SK-N-SH treated with all-trans-retinoic acid at 6 μM for 48 hours (cell line): ENCODE data around the gene PDIA5.
A peak's percentile ranks its signal among the peaks of the same experiment; 100 is the strongest.

Experiments
- ATAC-seq: fragments of 200-7000 bp; cut with Tn5 transposase; 3 replicates; pipeline ENCODE4 v1.9.1; 2020; ENCODE audit warnings: mild to moderate bottlenecking, moderate library complexity
- ARNTL ChIP-seq: fragments of 450-650 bp; formaldehyde crosslinking; IDR thresholded peaks from 2 replicates; pipeline ENCODE4 v1.5.0; 2020; ENCODE audit warnings: low read depth, mild to moderate bottlenecking, moderate library complexity, borderline replicate concordance
- BACH2 ChIP-seq: fragments of 250-450 bp; sonication (Bioruptor Pico); IDR thresholded peaks from 2 replicates; pipeline ENCODE4 v1.9.0; 2021; ENCODE audit warnings: mild to moderate bottlenecking, borderline replicate concordance
- CSDC2 ChIP-seq: fragments of 250-450 bp; sonication (Bioruptor Pico); IDR thresholded peaks from 2 replicates; pipeline ENCODE4 v1.5.0; 2020; ENCODE audit warnings: mild to moderate bottlenecking, moderate library complexity
- ESRRG ChIP-seq: fragments of 250-450 bp; sonication (Bioruptor Pico); IDR thresholded peaks from 2 replicates; pipeline ENCODE4 v1.6.1; 2021; ENCODE audit warnings: mild to moderate bottlenecking
- GLIS3 ChIP-seq: fragments of 250-450 bp; sonication (Bioruptor Pico); IDR thresholded peaks from 2 replicates; pipeline ENCODE4 v1.5.0; 2020; ENCODE audit warnings: mild to moderate bottlenecking, moderate library complexity
- ISL1 ChIP-seq: fragments of 250-450 bp; sonication (Bioruptor Pico); IDR thresholded peaks from 2 replicates; pipeline ENCODE4 v2.1.2; 2022; ENCODE audit warnings: mild to moderate bottlenecking, moderate library complexity
- OSR1 ChIP-seq: fragments of 250-450 bp; sonication (Bioruptor Pico); IDR thresholded peaks from 2 replicates; pipeline ENCODE4 v1.8.0; 2022; ENCODE audit warnings: moderate library complexity, mild to moderate bottlenecking, inconsistent platforms
- PPARA ChIP-seq: fragments of 250-450 bp; sonication (Bioruptor Pico); IDR thresholded peaks from 2 replicates; pipeline ENCODE4 v1.5.0; 2020; ENCODE audit warnings: mild to moderate bottlenecking, borderline replicate concordance
- RARB ChIP-seq: fragments of 250-450 bp; sonication (Bioruptor Pico); IDR thresholded peaks from 2 replicates; pipeline ENCODE4 v1.8.0; 2021; ENCODE audit warnings: mild to moderate bottlenecking, moderate library complexity
- SNAI2 ChIP-seq: fragments of 250-450 bp; sonication (Bioruptor Pico); IDR thresholded peaks from 2 replicates; pipeline ENCODE4 v1.5.0; 2020; ENCODE audit warnings: mild to moderate bottlenecking, moderate library complexity
- TCF4 ChIP-seq: fragments of 250-450 bp; sonication (Bioruptor Pico); IDR thresholded peaks from 2 replicates; pipeline ENCODE4 v1.8.0; 2021; ENCODE audit warnings: mild to moderate bottlenecking, moderate library complexity, borderline replicate concordance
- TOX ChIP-seq: fragments of 250-450 bp; sonication (Bioruptor Pico); IDR thresholded peaks from 2 replicates; pipeline ENCODE4 v1.8.0; 2021; ENCODE audit warnings: mild to moderate bottlenecking, moderate library complexity, borderline replicate concordance
- ZC3H10 ChIP-seq: fragments of 250-450 bp; sonication (Bioruptor Pico); IDR thresholded peaks from 2 replicates; pipeline ENCODE4 v1.5.1; 2021; ENCODE audit warnings: mild to moderate bottlenecking, moderate library complexity
- ZFP3 ChIP-seq: fragments of 250-450 bp; sonication (Bioruptor Pico); IDR thresholded peaks from 2 replicates; pipeline ENCODE4 v1.5.0; 2020; ENCODE audit warnings: mild to moderate bottlenecking, moderate library complexity
- ZFP30 ChIP-seq: fragments of 450-650 bp; formaldehyde crosslinking; IDR thresholded peaks from 2 replicates; pipeline ENCODE4 v1.5.0; 2022; ENCODE audit warnings: mild to moderate bottlenecking, moderate library complexity
- ZNF565 ChIP-seq: fragments of 450-650 bp; formaldehyde crosslinking; conservative IDR thresholded peaks from 2 replicates; pipeline ENCODE4 v1.5.0; 2020; ENCODE audit warnings: low read depth, mild to moderate bottlenecking, moderate library complexity
- ZNF70 ChIP-seq: fragments of 450-650 bp; formaldehyde crosslinking; IDR thresholded peaks from 2 replicates; pipeline ENCODE4 v1.5.0; 2020; ENCODE audit warnings: mild to moderate bottlenecking, moderate library complexity
- ZNF8 ChIP-seq: fragments of 450-650 bp; formaldehyde crosslinking; IDR thresholded peaks from 2 replicates; pipeline ENCODE4 v1.5.0; 2020; ENCODE audit warnings: mild to moderate bottlenecking, moderate library complexity
- TF ChIP-seq, protein P1 (sequence below): fragments of 250-450 bp; sonication (Bioruptor Pico); IDR thresholded peaks from 2 replicates; pipeline ENCODE4 v1.5.0; 2020; ENCODE audit warnings: mild to moderate bottlenecking, moderate library complexity
- TF ChIP-seq, protein P2 (sequence below): fragments of 250-450 bp; sonication (Bioruptor Pico); IDR thresholded peaks from 2 replicates; pipeline ENCODE4 v1.8.0; 2020; ENCODE audit warnings: mild to moderate bottlenecking, moderate library complexity, borderline replicate concordance
- TF ChIP-seq, protein P3 (sequence below): fragments of 250-450 bp; sonication (Bioruptor Pico); IDR thresholded peaks from 2 replicates; pipeline ENCODE4 v1.5.1; 2021; ENCODE audit warnings: mild to moderate bottlenecking, moderate library complexity
- TF ChIP-seq, protein P4 (sequence below): fragments of 250-450 bp; sonication (Bioruptor Pico); IDR thresholded peaks from 2 replicates; pipeline ENCODE4 v1.5.1; 2020; ENCODE audit warnings: low read depth, mild to moderate bottlenecking, moderate library complexity
- TF ChIP-seq, protein P5 (sequence below): fragments of 250-450 bp; sonication (Bioruptor Pico); IDR thresholded peaks from 2 replicates; pipeline ENCODE4 v1.8.0; 2021; ENCODE audit warnings: low read depth, mild to moderate bottlenecking, moderate library complexity, borderline replicate concordance

PDIA5 gene

DNA sequence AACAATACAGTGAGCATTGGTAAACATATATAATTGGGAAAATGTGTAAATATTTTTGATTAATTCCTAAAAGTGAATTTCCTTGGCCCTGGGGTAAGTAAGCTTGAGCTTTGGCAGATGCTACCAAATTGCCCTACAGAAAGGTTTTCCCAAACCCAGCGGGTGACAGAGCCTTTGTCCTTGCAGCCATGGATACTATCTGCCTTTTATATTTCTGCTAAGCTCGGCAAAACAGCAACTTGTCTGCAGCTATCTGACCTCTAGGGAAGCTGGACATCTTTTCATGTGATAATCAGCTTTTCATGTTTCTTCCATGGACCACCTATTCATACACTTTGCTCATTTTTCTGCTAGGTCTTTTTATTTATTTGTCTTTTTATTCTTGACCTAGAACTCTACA, 70.2 kb downstream of the PDIA5 start:
- ATAC-seq, result no peak
- TF ChIP-seq TOX (CRISPR knock-in tag), result no peak
- 0 out of 2 replicates have a peak, but pooled peaks have one; percentile 32 for TF ChIP-seq TCF4 (CRISPR knock-in tag)

DNA sequence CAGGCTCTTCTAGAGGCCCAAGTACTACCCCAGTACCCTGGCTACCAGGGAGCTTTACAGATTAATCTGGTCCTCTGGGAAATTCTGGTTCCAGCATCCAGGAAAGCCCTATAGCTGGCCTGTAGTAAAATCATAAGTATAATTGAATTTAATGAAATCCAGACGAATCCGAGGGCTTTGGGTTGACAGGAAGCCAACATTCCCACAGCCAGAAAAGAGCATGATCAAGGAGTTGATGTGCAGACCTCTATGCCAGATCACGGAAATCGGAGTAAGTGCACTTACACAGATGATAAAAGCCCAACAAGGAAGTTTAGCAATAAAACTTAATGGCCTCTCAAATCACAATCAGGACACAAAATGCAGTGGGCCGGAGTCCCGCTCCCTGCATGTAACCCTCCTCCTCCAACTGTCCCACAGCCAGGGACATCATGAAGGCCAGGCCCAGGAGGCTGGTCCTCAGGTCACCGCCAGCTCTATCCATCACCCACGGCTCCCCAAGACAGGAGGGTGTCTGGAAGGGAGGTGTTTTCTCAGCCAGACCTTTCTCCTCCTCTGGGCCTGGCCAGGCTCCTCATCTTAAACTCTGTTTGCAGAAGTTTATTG, 72.1 kb downstream of the PDIA5 start:
- TF ChIP-seq SNAI2 (CRISPR knock-in tag), result 0 out of 2 replicates have a peak, but pooled peaks have one; percentile 29
- peak; percentile 42; the same call in 1 of the 2 replicates for TF ChIP-seq PPARA
- TF ChIP-seq ARNTL, result no peak
- peak; percentile 98 for TF ChIP-seq TCF4 (CRISPR knock-in tag)
- TF ChIP-seq, protein P1, sequence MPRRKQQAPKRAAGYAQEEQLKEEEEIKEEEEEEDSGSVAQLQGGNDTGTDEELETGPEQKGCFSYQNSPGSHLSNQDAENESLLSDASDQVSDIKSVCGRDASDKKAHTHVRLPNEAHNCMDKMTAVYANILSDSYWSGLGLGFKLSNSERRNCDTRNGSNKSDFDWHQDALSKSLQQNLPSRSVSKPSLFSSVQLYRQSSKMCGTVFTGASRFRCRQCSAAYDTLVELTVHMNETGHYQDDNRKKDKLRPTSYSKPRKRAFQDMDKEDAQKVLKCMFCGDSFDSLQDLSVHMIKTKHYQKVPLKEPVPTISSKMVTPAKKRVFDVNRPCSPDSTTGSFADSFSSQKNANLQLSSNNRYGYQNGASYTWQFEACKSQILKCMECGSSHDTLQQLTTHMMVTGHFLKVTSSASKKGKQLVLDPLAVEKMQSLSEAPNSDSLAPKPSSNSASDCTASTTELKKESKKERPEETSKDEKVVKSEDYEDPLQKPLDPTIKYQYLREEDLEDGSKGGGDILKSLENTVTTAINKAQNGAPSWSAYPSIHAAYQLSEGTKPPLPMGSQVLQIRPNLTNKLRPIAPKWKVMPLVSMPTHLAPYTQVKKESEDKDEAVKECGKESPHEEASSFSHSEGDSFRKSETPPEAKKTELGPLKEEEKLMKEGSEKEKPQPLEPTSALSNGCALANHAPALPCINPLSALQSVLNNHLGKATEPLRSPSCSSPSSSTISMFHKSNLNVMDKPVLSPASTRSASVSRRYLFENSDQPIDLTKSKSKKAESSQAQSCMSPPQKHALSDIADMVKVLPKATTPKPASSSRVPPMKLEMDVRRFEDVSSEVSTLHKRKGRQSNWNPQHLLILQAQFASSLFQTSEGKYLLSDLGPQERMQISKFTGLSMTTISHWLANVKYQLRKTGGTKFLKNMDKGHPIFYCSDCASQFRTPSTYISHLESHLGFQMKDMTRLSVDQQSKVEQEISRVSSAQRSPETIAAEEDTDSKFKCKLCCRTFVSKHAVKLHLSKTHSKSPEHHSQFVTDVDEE (CRISPR knock-in tag), result peak; percentile 90
- TF ChIP-seq CSDC2 (CRISPR knock-in tag), result peak; percentile 56; the same call in 1 of the 2 replicates
- peak; percentile 64; the same call in 1 of the 2 replicates for TF ChIP-seq ZFP3 (CRISPR knock-in tag)
- no peak for TF ChIP-seq ESRRG (CRISPR knock-in tag)
- no peak for TF ChIP-seq BACH2 (CRISPR knock-in tag)
- TF ChIP-seq ZFP30 (CRISPR knock-in tag), result no peak
- TF ChIP-seq ZNF565 (CRISPR knock-in tag), result no peak
- TF ChIP-seq ZNF70 (CRISPR knock-in tag), result no peak
- TF ChIP-seq GLIS3 (CRISPR knock-in tag), result 0 out of 2 replicates have a peak, but pooled peaks have one; percentile 19
- no peak for TF ChIP-seq ZC3H10 (CRISPR knock-in tag)
- TF ChIP-seq ISL1, result peak; percentile 97
- no peak for TF ChIP-seq OSR1 (CRISPR knock-in tag)
- TF ChIP-seq, protein P2, sequence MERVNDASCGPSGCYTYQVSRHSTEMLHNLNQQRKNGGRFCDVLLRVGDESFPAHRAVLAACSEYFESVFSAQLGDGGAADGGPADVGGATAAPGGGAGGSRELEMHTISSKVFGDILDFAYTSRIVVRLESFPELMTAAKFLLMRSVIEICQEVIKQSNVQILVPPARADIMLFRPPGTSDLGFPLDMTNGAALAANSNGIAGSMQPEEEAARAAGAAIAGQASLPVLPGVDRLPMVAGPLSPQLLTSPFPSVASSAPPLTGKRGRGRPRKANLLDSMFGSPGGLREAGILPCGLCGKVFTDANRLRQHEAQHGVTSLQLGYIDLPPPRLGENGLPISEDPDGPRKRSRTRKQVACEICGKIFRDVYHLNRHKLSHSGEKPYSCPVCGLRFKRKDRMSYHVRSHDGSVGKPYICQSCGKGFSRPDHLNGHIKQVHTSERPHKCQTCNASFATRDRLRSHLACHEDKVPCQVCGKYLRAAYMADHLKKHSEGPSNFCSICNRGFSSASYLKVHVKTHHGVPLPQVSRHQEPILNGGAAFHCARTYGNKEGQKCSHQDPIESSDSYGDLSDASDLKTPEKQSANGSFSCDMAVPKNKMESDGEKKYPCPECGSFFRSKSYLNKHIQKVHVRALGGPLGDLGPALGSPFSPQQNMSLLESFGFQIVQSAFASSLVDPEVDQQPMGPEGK, result 0 out of 2 replicates have a peak, but pooled peaks have one; percentile 41
- TF ChIP-seq, protein P3, sequence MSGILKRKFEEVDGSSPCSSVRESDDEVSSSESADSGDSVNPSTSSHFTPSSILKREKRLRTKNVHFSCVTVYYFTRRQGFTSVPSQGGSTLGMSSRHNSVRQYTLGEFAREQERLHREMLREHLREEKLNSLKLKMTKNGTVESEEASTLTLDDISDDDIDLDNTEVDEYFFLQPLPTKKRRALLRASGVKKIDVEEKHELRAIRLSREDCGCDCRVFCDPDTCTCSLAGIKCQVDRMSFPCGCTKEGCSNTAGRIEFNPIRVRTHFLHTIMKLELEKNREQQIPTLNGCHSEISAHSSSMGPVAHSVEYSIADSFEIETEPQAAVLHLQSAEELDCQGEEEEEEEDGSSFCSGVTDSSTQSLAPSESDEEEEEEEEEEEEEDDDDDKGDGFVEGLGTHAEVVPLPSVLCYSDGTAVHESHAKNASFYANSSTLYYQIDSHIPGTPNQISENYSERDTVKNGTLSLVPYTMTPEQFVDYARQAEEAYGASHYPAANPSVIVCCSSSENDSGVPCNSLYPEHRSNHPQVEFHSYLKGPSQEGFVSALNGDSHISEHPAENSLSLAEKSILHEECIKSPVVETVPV (CRISPR knock-in tag), result peak; percentile 14; the same call in 1 of the 2 replicates
- TF ChIP-seq, protein P4, sequence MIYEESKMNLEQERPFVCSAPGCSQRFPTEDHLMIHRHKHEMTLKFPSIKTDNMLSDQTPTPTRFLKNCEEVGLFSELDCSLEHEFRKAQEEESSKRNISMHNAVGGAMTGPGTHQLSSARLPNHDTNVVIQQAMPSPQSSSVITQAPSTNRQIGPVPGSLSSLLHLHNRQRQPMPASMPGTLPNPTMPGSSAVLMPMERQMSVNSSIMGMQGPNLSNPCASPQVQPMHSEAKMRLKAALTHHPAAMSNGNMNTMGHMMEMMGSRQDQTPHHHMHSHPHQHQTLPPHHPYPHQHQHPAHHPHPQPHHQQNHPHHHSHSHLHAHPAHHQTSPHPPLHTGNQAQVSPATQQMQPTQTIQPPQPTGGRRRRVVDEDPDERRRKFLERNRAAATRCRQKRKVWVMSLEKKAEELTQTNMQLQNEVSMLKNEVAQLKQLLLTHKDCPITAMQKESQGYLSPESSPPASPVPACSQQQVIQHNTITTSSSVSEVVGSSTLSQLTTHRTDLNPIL (CRISPR knock-in tag), result peak; percentile 53; the same call in 1 of the 2 replicates
- TF ChIP-seq RARB (CRISPR knock-in tag), result no peak
- TF ChIP-seq, protein P5, sequence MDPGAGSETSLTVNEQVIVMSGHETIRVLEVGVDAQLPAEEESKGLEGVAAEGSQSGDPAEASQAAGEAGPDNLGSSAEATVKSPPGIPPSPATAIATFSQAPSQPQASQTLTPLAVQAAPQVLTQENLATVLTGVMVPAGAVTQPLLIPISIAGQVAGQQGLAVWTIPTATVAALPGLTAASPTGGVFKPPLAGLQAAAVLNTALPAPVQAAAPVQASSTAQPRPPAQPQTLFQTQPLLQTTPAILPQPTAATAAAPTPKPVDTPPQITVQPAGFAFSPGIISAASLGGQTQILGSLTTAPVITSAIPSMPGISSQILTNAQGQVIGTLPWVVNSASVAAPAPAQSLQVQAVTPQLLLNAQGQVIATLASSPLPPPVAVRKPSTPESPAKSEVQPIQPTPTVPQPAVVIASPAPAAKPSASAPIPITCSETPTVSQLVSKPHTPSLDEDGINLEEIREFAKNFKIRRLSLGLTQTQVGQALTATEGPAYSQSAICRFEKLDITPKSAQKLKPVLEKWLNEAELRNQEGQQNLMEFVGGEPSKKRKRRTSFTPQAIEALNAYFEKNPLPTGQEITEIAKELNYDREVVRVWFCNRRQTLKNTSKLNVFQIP (CRISPR knock-in tag), result no peak
- no peak for TF ChIP-seq TOX (CRISPR knock-in tag)
- 0 out of 2 replicates have a peak, but pooled peaks have one; percentile 13 for TF ChIP-seq ZNF8 (CRISPR knock-in tag)
- peak; percentile 92 for ATAC-seq
